Fibroblast of lung (primary cell): ENCODE measurements around the gene FKBP8.

Source experiments
- EZH2 ChIP-seq: IDR thresholded peaks from 2 replicates; pipeline ENCODE4 v1.5.1; 2012; ENCODE audit warnings: low read length, control low read depth, mild to moderate bottlenecking; ENCODE audit errors: missing control alignments
- TF ChIP-seq, protein P1 (sequence below), 2 donors: IDR thresholded peaks in 1 of 2; conservative IDR thresholded peaks in 1 of 2; 1 replicate in 1 of 2; 2 replicates in 1 of 2; pipeline ENCODE4 v1.5.1; 2011 to 2012; ENCODE audit warnings: low read length in 2 of 2, control low read depth in 1 of 2, inconsistent platforms in 1 of 2, low read depth in 1 of 2, mild to moderate bottlenecking in 1 of 2

DNA sequence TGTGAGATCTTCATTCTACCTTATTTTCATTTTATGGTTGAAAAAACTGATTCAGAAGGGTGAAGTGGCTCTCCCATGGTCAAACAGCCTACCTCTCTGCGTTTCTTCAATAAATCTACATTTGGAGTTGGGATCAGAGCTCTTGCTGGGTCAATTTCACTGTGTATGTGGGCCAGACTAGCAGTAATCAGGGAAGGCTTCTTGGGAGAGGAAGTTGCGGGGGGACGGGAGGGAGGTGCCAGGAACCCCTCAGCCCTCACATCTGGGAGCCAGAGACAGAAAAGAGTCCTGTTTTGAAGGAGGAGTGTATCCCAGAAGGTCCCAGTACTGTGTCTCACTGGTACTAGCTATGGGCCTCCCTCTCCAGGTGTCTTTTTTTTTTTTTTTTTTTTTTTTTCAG, 15.2 kb upstream of the FKBP8 start:
- TF ChIP-seq, protein P1, sequence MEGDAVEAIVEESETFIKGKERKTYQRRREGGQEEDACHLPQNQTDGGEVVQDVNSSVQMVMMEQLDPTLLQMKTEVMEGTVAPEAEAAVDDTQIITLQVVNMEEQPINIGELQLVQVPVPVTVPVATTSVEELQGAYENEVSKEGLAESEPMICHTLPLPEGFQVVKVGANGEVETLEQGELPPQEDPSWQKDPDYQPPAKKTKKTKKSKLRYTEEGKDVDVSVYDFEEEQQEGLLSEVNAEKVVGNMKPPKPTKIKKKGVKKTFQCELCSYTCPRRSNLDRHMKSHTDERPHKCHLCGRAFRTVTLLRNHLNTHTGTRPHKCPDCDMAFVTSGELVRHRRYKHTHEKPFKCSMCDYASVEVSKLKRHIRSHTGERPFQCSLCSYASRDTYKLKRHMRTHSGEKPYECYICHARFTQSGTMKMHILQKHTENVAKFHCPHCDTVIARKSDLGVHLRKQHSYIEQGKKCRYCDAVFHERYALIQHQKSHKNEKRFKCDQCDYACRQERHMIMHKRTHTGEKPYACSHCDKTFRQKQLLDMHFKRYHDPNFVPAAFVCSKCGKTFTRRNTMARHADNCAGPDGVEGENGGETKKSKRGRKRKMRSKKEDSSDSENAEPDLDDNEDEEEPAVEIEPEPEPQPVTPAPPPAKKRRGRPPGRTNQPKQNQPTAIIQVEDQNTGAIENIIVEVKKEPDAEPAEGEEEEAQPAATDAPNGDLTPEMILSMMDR (conservative IDR thresholded peaks at IDR 0.05 in 1 of 2, IDR thresholded peaks at IDR 0.05 in 1 of 2; ENCODE audit: low read depth in 1 of 2, low read length in 2 of 2): no peak
- no peak for TF ChIP-seq EZH2
